ENCODE data around the gene PCSK4.
"Not testable (repeated sequence)": the region's sequence is repeated elsewhere in the genome, so short reads cannot be mapped to it uniquely, and the experiment has no call there.

Gene PCSK4

DNA sequence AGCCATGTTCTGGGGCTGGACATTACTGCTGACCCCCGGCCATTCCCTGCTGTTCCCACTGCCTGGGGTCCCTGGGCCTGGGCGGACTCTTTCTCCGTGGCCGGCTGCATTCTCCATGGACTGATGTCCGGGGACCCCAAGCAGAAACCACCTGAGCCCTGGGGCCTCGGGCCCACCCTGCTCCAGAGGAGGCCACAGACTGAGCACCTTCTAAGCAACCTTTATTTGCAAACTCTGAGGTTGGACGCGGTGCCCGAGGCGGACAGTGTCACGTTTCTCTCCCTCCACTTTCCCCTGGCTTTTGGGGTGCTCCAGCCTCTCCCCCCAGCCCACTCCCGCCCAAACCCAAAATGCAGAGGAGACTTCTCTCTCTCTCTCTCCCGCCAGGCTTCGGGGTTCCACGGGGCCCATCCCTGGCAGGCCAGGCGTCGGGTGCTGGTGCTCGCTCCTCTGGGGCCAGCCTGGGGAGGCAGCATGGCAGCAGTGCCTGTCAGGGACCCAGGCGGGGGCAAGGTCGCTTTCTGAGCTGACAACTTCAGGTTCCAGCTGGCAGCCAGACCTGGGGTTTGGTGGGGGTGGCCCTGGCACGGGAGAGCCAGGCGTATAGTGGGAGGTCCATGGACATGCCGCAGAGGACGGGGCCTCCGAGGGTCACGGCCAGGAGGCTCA is 8.8 kb downstream of the PCSK4 start:
- Mint-ChIP-seq H3K27ac (no peak overlapping the region), H3K36me3 (ENCODE audit: low read depth) (peaks cover 26% of the 10 kb centered on the region), H3K4me1 (ENCODE audit: low read depth) (peaks cover 27% of the 10 kb centered on the region), H3K9me3 (no peaks in the 10 kb centered on the region), H3K4me3 (no peak overlapping the region), H3K27me3 (peaks cover 3% of the 10 kb centered on the region)
- intact Hi-C loops (cut with micrococcal nuclease) = no loop called here

DNA sequence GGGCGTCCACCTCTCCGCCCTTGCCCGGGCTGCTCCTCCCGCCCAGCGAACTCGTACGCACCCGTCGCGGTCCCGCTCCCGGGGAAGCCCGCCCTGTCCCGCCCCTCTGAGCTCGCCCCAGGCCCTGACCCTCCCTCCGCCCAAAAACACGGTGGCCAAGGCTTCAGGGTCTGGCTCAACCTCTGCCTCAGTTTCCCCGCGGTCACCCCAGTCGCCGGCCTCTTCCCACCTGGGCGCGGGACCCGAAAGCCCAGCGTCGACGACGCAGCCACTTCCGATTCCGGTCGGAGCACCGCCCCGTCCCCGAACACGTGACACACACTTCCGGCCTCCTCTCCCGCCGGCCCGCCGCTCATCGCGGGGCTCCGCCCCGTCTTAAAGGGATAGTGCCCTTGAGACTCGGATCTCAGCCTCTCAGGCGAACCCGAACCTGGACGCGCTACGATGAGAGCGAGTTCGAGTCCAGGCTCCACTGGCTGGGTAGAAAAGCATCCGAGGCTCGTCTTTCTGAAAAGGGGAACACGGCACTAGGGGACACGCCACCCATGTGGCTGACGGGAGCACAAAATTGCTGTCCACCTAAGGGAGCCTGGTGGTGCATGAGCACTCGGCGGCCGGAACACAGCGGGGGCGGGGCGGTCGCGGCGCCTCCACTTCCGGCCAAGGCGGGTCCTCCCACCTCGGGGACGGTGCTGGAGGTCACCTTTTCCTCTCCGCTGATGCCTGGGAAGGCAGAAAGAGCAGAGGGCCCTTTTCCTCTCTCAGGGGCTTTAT is 11.0 kb downstream of the PCSK4 start, which contains the start of gene C19orf25:
Gene C19orf25, minus strand, starts transcription at position 282 of the 774 bp plus-strand sequence. CDS start 312 bp downstream, outside the sequence.
- H3K9me3 Mint-ChIP-seq = no peaks in the 10 kb centered on the region
- peak within 1 kb of the TSS; percentile 100 for H3K4me3 Mint-ChIP-seq
- intact Hi-C loops (cut with micrococcal nuclease) = no loop called here
- H3K27me3 Mint-ChIP-seq = peaks cover 15% of the 10 kb centered on the region
- H3K27ac Mint-ChIP-seq = peak within 1 kb of the TSS; percentile 99
- H3K4me1 Mint-ChIP-seq (ENCODE audit: low read depth) = peaks cover 27% of the 10 kb centered on the region
- peaks cover 49% of the 10 kb centered on the region for H3K36me3 Mint-ChIP-seq (ENCODE audit: low read depth)

DNA sequence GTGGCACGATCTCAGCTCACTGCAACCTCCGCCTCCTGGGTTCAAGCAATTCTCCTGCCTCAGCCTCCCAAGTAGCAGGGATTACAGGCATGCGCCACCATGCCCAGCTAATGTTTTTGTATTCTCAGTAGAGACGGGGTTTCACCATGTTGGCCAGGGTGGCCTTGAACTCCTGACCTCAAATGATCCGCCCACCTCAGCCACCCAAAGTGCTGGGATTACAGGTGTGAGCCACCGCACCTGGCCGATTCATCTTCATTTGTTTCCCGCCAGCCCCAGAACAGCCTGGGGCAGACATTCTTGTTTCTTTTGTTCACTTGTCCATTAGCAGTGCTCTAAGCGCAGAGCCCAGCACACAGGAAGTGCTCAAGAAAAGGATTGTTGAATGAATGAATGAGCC is 13.1 kb downstream of the PCSK4 start:
- H3K9me3 Mint-ChIP-seq; H3K27ac Mint-ChIP-seq; H3K4me3 Mint-ChIP-seq; intact Hi-C loops (cut with micrococcal nuclease): not testable (repeated sequence)
- H3K36me3 Mint-ChIP-seq (ENCODE audit: low read depth) = peaks cover 60% of the 10 kb centered on the region
- H3K4me1 Mint-ChIP-seq (ENCODE audit: low read depth) = peaks cover 44% of the 10 kb centered on the region
- H3K27me3 Mint-ChIP-seq = peaks cover 35% of the 10 kb centered on the region

DNA sequence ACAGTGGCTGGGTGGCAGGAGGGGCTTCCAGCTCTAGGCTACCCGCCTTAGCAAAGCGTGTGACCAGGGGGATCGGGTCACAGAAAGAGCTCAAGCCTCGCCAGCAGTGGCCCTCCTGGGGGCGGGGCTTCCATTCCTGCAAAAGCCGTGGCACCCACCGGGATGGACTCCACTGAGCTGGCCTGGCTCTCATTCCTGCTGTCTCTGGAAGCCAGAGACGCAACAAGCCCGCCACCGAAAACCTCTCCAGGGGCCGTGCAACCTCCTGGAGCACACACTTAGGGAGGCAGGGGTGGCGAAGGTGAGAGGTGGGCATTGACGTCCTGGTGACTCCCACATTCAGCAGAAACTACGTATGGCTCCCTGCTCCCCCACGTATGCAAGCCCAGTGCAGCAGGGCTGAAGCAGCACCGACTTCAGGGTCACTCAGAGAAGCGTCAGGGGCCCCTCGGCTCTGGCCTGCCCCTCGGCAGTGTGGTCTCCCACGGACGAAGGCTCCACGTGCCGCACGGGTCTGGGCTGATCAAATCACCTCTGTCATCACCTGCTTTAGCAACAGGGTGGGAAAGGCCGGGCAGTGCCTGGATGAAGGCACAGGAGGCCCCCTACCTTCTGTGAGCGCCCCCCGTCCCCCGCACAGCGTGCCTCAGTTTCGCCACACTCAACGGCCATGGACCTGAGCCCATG is 14.3 kb downstream of the PCSK4 start:
- H3K27me3 Mint-ChIP-seq = peaks cover 46% of the 10 kb centered on the region

DNA sequence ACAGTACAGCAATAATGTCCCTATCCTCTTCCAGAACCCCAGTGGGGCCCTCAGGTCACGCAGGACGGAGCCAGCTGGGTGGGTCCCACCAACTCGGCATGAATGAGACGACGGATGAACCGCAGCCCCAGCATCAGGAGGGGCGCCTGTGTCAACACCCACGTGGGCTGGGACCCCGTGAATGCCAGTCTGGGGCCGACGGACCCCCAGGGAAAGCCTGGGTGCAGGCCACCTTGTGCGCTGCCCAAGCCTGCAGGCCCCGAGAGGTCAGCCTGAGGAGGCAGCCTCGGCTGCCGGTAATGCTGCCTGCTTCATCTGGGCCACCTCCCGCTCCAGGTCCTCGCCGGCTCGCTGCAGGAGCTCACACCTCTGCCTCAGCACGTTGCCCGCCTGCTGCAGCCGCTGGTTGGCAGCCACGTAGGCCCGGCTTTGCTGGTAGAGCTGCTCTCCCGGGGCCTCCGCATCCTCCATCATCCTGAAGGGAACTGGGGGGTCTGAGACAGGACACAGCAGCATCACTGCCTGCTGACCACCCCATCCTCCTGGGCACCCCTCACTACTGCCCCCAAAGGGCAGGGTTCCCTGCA is 15.3 kb downstream of the PCSK4 start:
- Mint-ChIP-seq H3K27ac (no peak overlapping the region), H3K4me1 (ENCODE audit: low read depth) (peaks cover 52% of the 10 kb centered on the region), H3K4me3 (no peak overlapping the region), H3K9me3 (no peaks in the 10 kb centered on the region), H3K27me3 (peaks cover 52% of the 10 kb centered on the region), H3K36me3 (ENCODE audit: low read depth) (peaks cover 60% of the 10 kb centered on the region)
- intact Hi-C loops (cut with micrococcal nuclease) = loop anchor here (5.0 kb wide), 1 partner anchor 37 kb away; the partner anchor contains the start of gene ADAMTSL5

More for the DNA sequence above, 14.3 kb downstream of the PCSK4 start:
- Mint-ChIP-seq H3K27ac (no peak overlapping the region), H3K4me1 (ENCODE audit: low read depth) (peaks cover 55% of the 10 kb centered on the region), H3K4me3 (no peak overlapping the region), H3K9me3 (no peaks in the 10 kb centered on the region), H3K36me3 (ENCODE audit: low read depth) (peaks cover 60% of the 10 kb centered on the region)
- intact Hi-C loops (cut with micrococcal nuclease) = no loop called here

DNA sequence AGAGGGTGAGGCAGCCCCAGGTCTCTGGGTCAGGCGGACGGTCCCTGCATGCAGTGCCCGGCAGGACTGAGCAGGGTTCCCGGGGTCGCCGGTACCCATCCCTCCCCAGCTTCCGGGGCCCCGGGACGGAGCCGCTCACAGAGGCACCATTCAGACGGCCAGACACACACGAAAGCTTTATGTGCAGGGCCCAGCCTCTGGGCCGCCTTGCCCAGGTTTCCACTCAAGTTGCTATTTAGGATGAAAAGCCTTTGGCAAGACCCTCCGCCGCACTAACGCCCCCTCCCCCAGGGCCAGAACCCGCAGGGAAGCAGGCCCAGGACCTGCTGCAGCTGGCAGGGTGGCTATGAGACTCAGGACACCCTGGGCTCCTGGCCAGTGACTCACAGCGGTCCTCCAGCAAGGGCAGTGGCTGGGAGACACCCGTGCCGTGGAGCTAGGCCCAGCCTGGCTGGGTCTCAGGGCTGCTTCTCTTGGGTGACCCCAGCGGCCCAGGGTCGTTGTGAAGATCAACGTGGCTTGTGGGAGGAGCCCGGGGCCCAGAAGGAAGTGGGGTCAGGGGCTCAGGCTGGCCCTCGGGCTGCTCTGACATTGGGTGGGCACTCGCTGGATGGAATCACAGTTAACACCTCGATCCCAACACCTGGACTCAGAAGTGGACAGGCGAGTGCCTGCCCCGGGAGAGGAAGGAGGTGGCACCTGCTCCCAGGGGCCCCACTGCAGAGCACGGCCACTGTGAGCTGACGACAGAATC is 16.0 kb downstream of the PCSK4 start:
- Mint-ChIP-seq H3K27me3 (peaks cover 54% of the 10 kb centered on the region), H3K4me3 (no peak overlapping the region)

DNA sequence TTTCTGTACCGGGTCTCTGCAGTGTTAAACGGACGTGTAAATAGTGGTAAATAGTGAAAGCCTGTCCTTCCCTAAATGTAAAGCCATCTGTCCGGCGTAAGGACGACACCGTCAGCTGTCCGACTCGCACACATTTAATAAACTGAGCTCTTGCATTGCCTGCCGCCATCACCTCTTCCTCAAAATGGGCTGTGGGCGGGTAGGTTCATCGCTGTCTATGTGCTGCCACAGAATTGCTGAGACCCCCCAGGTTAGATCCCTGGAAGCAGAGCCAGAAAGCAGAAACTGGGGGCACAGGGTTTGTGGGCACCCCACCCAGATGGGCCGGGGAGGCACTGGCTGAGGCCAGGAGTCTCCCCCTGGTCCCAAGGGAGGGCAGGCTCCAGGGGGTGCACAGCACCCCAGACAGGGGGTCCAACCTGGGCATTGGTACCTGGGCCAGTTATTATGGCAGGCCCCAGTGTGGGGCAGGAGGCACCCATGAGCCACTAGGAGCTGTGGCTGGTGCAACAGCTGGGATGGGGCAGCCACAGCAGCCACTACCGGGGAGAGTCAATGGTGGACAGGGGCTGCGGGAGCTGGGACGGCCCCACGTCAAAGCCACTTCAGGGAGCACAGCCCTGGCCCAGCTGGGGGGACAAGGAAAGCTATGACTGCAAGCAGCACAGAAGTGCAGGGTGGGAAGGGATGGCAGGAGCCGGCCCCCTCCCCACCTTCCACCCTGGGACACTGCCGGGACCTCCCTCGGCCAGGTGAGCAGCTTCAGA is 16.9 kb downstream of the PCSK4 start:
- Mint-ChIP-seq H3K9me3 (no peaks in the 10 kb centered on the region), H3K4me1 (ENCODE audit: low read depth) (peaks cover 42% of the 10 kb centered on the region), H3K27me3 (peaks cover 60% of the 10 kb centered on the region), H3K36me3 (ENCODE audit: low read depth) (peaks cover 51% of the 10 kb centered on the region), H3K4me3 (no peak overlapping the region), H3K27ac (no peak overlapping the region)
- intact Hi-C loops (cut with micrococcal nuclease) = loop anchor here (5.0 kb wide), 1 partner anchor 39 kb away; the partner anchor contains the start of gene ADAMTSL5

More for the DNA sequence above, 16.0 kb downstream of the PCSK4 start:
- no peaks in the 10 kb centered on the region for H3K9me3 Mint-ChIP-seq
- H3K4me1 Mint-ChIP-seq (ENCODE audit: low read depth) = peaks cover 47% of the 10 kb centered on the region
- intact Hi-C loops (cut with micrococcal nuclease) = loop anchor here (5.0 kb wide), 1 partner anchor 38 kb away; the partner anchor contains the start of gene ADAMTSL5
- H3K27ac Mint-ChIP-seq = no peak overlapping the region
- peaks cover 57% of the 10 kb centered on the region for H3K36me3 Mint-ChIP-seq (ENCODE audit: low read depth)

DNA sequence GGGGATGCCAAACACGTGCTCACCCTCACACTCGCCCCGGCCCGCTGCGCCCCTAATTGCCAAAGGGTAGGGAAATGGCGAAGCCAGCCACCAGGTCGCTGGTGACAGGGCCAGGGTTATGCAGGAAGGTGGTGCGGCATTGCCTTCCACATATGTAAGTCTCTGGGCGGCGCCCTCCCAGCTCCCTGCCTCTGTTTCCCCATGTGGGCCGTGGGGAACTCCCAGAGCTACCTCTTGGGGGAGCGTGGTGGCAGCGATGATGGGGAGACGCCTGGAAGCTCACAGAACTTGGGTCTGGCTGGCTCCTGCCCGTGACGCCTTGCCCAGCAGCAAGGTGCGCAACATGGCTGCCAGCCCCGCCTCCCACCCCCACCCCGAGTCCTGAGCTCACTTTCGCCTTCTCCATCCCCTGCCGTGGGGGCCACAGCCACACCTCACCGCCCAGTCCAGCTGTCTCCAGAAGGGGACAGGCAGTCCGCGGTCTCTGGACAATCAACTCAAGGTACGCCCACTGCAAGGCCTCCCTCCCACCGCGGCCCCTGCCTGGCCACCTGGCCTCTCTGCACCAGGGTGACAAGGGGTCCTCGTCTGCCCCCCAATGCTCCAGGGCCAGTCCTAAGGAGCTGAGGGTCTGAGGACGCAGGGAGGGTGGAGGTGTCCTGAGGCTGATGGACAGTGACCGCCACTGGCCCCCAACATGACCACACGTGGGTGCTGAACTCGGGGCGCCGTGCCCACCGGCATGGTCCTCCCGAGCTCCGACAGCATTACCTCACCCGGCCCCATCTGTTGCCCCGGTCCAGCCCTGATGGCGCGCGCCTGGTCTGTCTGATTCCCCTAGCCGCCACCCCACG is 17.7 kb downstream of the PCSK4 start:
- peaks cover 63% of the 10 kb centered on the region for H3K27me3 Mint-ChIP-seq
- H3K36me3 Mint-ChIP-seq (ENCODE audit: low read depth) = peaks cover 44% of the 10 kb centered on the region
- no peaks in the 10 kb centered on the region for H3K9me3 Mint-ChIP-seq
- no peak overlapping the region for H3K4me3 Mint-ChIP-seq
- peaks cover 41% of the 10 kb centered on the region for H3K4me1 Mint-ChIP-seq (ENCODE audit: low read depth)
- no peak overlapping the region for H3K27ac Mint-ChIP-seq
- intact Hi-C loops (cut with micrococcal nuclease) = loop anchor here (5.0 kb wide), 1 partner anchor 40 kb away; the partner anchor contains the start of gene ADAMTSL5

DNA sequence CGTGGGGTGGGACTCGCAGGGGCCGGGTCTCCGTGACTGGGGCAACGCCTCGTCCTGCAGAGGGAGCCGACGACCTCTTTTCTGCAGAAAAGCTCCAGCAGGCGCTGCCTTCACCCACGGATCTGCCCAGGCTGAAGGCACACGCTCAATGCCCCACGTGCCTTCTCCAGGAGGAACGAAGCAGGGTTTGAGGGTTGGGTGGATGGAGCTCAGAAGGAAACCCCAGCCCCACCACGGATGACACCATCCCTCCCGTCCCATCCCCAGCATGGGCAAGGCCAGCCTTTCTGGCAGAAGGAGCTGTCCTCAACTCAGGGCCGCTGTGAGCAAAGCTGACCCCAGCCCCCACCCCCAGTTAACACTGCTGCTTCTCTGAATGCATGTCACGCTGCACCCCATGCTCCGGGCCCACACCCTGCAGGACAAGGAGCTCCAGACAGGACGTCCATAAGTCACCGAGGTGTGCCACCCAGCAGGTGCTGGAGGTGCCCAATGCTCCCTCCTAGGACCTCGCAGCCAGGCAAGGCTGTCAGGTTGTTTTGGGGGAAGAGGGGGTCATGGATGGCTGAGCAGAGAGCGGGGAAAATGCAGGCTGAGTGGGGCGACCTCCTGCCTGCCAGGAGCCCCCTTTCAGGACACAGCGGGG is 18.5 kb downstream of the PCSK4 start:
- Mint-ChIP-seq H3K9me3 (no peaks in the 10 kb centered on the region), H3K27ac (no peak overlapping the region), H3K4me3 (peak overlapping the region; percentile 75), H3K4me1 (ENCODE audit: low read depth) (peaks cover 35% of the 10 kb centered on the region), H3K36me3 (ENCODE audit: low read depth) (peaks cover 36% of the 10 kb centered on the region), H3K27me3 (peaks cover 68% of the 10 kb centered on the region)
- intact Hi-C loops (cut with micrococcal nuclease) = loop anchor here (5.0 kb wide), 1 partner anchor 41 kb away; the partner anchor contains the start of gene ADAMTSL5

DNA sequence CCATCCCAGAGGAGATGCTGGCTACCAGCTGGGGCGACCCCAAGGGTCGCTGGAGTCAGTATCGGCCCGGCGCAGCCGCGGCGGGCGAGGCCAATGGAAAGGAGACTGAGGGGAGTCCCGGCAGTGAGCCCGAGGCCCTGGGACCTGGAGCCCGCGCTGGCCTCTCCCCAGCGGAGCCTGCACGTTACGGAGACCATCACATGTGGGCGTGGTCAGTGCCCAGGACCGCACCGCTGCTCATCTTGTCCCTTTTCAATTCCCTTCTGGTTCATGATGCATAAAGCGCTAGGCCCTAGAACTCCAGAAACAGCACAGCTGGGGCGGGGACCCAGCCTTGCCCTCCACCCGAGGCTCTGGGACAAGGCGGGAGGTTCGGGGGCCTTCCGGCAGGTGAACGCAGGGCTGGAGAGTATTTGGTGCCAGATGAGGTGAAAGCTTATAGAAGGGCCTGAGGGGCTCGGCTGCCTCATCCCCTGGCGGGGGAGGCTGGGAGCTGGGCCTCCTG is 19.1 kb downstream of the PCSK4 start:
- intact Hi-C loops (cut with micrococcal nuclease) = loop anchor here (5.0 kb wide), 1 partner anchor 41 kb away; the partner anchor contains the start of gene ADAMTSL5
- Mint-ChIP-seq H3K4me3 (peak overlapping the region; percentile 75), H3K27me3 (peaks cover 72% of the 10 kb centered on the region), H3K36me3 (ENCODE audit: low read depth) (peaks cover 30% of the 10 kb centered on the region), H3K9me3 (no peaks in the 10 kb centered on the region), H3K4me1 (ENCODE audit: low read depth) (peaks cover 35% of the 10 kb centered on the region), H3K27ac (no peak overlapping the region)

DNA sequence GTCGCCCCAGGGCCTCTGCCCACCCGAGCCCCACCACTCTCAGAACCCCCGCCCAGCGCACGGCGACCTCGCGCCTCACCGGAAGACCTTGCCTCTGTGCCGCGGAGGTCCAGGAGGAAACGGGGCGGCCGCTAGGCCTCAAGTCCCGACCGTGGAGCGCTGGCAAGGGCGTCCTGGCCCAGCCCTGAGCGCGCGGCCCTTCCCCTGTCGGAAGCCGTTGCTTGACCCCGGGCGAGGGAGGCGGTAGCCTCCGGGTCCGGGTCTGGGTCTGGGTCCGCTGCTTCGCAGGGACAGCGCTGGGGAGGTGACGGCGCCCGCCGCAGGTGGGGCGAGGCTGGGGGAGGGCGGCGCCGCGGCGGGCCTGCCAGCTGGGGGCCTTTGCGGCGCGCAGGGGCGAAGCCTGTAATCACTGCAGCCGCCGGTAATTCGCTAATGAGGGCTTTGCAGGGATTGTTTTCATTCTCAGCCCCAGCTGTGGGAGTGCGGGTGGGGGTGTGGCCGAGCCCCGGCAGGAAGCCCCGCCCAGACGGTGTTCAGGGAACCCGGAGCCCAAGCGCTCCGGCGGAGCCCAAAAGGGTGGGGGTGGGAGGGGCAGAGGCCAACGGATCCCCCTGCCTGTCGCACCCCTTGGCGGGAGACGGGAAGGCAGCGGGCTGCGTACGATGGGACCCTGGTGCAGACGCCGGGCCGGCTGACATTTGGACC is 19.7 kb downstream of the PCSK4 start:
- Mint-ChIP-seq H3K4me3 (peak overlapping the region; percentile 75), H3K27ac (peak overlapping the region; percentile 44), H3K9me3 (no peaks in the 10 kb centered on the region), H3K27me3 (peaks cover 75% of the 10 kb centered on the region), H3K36me3 (ENCODE audit: low read depth) (peaks cover 24% of the 10 kb centered on the region), H3K4me1 (ENCODE audit: low read depth) (peaks cover 35% of the 10 kb centered on the region)
- intact Hi-C loops (cut with micrococcal nuclease) = loop anchor here (5.0 kb wide), 1 partner anchor 42 kb away; the partner anchor contains the start of gene ADAMTSL5

Data from dendritic cell treated with granulocyte-macrophage colony-stimulating factor and Interleukin-4, amounts not matched to agents 40 ng/mL and 50 ng/mL, for 4 days (primary cell).